SK-N-MC (cell line): Measurements from ENCODE around the gene USF1.

Source experiments
- EZH2 ChIP-seq: fragments of 200-600 bp; sonication (generic); IDR thresholded peaks from one replicate; pipeline ENCODE4 v1.6.1; 2017; ENCODE audit warnings: antibody characterized with exemption
- FOXP2 ChIP-seq: optimal IDR thresholded peaks from 2 replicates; pipeline ENCODE3; 2011; ENCODE audit warnings: mild to moderate bottlenecking, moderate library complexity; ENCODE audit not compliant: insufficient read depth; ENCODE audit errors: extremely low read length, control extremely low read depth
- POLR2AphosphoS5 ChIP-seq: IDR thresholded peaks from 2 replicates; pipeline ENCODE4 v1.6.1; 2012; ENCODE audit warnings: mild to moderate bottlenecking, low read depth, low read length, borderline replicate concordance

DNA sequence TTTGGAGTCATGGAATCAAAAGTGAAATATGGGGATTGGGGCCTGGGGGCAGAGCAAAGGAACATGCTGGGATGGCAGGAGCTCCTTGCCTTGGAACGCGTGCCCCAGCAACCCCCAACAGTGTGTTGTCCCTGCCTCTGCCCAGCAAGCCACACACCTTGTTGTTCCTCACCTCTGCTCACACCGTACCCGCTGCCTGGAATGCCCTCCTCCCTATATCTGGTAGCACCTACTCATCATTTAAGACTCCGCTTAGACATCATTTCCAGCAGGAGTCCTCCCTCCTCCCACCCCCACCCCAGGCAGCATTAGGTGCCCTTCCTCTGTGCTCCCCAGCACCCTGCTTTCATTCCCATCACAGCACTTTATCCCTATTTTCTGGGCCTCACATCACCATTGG, 35.7 kb upstream of the USF1 start:
- TF ChIP-seq POLR2AphosphoS5 = no peak
- no peak for TF ChIP-seq EZH2
- TF ChIP-seq FOXP2 = no peak
